ENCODE measurements around the gene XXYLT1.
A peak's percentile ranks its signal among the peaks of the same experiment; 100 is the strongest.

GRCh38 chr3:195102609-195103467 lies 168.1 kb downstream of the XXYLT1 start:
- TF ChIP-seq CTCF (IDR thresholded peaks at IDR 0.05) (no peak), POLR2A (IDR thresholded peaks at IDR 0.05) (no peak), EP300 (IDR thresholded peaks at IDR 0.05) (peak in 1 of 2 donors; percentile 44)

Data from tibial nerve (tissue), 4 donors.